Measurements from ENCODE around the gene CHGA. TPM values are rescaled to one million over a fixed set of nuclear protein-coding genes. Genes with fewer than 3 reads are reported as not detected.

Gene CHGA
- total and polyA plus RNA-seq, 4 donors = 0.05 TPM; not detected in 3

DNA sequence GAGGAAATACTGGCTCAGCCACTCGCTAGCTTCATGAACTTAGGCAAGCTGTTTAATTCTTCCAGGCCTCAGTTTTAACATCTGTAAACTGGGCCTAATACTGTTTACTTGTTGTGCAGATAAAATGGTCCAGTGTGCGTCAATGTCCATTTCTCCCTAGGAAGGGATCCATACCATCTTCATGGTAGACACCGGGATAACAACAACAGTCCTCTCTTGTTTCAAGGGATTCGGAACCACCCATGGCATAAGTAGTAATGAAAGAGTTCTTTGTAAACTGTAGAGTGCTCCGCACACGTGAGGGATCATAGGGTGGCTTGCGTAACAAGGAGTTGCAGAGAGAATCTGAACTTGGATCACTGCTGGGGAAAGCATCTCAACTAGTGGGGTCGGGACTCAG is 17.3 kb upstream of the CHGA start:
- Histone ChIP-seq H3K9me3 (ENCODE audit: control insufficient read depth in 4 of 4, low read length in 3 of 4) (no peaks in the 10 kb centered on the region), H3K27ac (ENCODE audit: low read depth in 1 of 2, low read length in 2 of 2) (no peak overlapping the region), H3K36me3 (ENCODE audit: control insufficient read depth in 4 of 4, insufficient read depth in 3 of 4, low read depth in 1 of 4, low read length in 3 of 4) (no peaks in the 10 kb centered on the region), H3K9ac (ENCODE audit: low read depth in 1 of 2, low read length in 2 of 2) (no peak overlapping the region), H3K4me3 (ENCODE audit: low read depth in 1 of 3, low read length in 3 of 3) (no peak overlapping the region), H3K4me1 (ENCODE audit: control insufficient read depth in 4 of 4, insufficient read depth in 4 of 4, low read length in 3 of 4) (no peaks in the 10 kb centered on the region), H3K27me3 (ENCODE audit: control insufficient read depth in 4 of 4, insufficient read depth in 4 of 4, low read length in 3 of 4) (peaks cover 0 to 4% (median 0%) of the 10 kb centered on the region in 4 donors)
- TF ChIP-seq, protein P1, sequence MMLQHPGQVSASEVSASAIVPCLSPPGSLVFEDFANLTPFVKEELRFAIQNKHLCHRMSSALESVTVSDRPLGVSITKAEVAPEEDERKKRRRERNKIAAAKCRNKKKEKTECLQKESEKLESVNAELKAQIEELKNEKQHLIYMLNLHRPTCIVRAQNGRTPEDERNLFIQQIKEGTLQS (IDR thresholded peaks at IDR 0.05) = no peak
- TF ChIP-seq, protein P2, sequence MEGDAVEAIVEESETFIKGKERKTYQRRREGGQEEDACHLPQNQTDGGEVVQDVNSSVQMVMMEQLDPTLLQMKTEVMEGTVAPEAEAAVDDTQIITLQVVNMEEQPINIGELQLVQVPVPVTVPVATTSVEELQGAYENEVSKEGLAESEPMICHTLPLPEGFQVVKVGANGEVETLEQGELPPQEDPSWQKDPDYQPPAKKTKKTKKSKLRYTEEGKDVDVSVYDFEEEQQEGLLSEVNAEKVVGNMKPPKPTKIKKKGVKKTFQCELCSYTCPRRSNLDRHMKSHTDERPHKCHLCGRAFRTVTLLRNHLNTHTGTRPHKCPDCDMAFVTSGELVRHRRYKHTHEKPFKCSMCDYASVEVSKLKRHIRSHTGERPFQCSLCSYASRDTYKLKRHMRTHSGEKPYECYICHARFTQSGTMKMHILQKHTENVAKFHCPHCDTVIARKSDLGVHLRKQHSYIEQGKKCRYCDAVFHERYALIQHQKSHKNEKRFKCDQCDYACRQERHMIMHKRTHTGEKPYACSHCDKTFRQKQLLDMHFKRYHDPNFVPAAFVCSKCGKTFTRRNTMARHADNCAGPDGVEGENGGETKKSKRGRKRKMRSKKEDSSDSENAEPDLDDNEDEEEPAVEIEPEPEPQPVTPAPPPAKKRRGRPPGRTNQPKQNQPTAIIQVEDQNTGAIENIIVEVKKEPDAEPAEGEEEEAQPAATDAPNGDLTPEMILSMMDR (IDR thresholded peaks at IDR 0.05; ENCODE audit: low read depth, low read length, missing input control) = no peak
- no peak for TF ChIP-seq YY1 (IDR thresholded peaks at IDR 0.05)
- no peak for TF ChIP-seq SP1 (IDR thresholded peaks at IDR 0.05)
- no peak for TF ChIP-seq TAF1 (conservative IDR thresholded peaks at IDR 0.05)
- DNase-seq (ENCODE audit: low spot score) = no peak
- 80% methylated on average over 8 of the region's 8 CpGs for WGBS

DNA sequence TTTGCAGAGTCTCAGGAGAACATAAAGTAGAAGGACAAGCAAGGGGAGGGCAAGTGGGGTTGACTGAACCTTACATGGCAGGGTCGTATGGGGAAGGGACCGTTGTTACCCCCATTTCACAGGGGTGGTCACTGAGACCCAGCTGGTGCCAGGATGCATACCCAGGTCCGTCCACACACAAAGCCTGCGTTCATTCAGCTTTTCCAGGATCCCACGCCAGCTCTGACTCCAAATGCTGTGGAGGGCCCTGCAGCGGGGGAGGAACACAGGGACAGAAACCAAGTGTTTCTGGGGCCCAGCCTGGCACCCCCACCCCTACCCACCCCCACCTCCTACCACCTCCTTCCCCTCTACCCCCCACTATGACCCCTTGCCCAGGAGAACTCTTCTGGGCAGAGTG is 16.5 kb upstream of the CHGA start:
- Histone ChIP-seq H3K27ac (ENCODE audit: low read depth in 1 of 2, low read length in 2 of 2) (no peak overlapping the region), H3K27me3 (ENCODE audit: control insufficient read depth in 4 of 4, insufficient read depth in 4 of 4, low read length in 3 of 4) (peaks cover 0 to 4% (median 0%) of the 10 kb centered on the region in 4 donors), H3K4me3 (ENCODE audit: low read depth in 1 of 3, low read length in 3 of 3) (no peak overlapping the region), H3K9ac (ENCODE audit: low read depth in 1 of 2, low read length in 2 of 2) (no peak overlapping the region), H3K36me3 (ENCODE audit: control insufficient read depth in 4 of 4, insufficient read depth in 3 of 4, low read depth in 1 of 4, low read length in 3 of 4) (no peaks in the 10 kb centered on the region), H3K9me3 (ENCODE audit: control insufficient read depth in 4 of 4, low read length in 3 of 4) (no peaks in the 10 kb centered on the region), H3K4me1 (ENCODE audit: control insufficient read depth in 4 of 4, insufficient read depth in 4 of 4, low read length in 3 of 4) (no peaks in the 10 kb centered on the region)
- WGBS = 81% methylated on average over 6 of the region's 6 CpGs
- TF ChIP-seq, protein P1 (IDR thresholded peaks at IDR 0.05) = no peak
- TF ChIP-seq GABPA (IDR thresholded peaks at IDR 0.05 in 1 of 2, conservative IDR thresholded peaks at IDR 0.05 in 1 of 2) (no peak), YY1 (IDR thresholded peaks at IDR 0.05) (no peak), TAF1 (conservative IDR thresholded peaks at IDR 0.05) (no peak), HNF4A (conservative IDR thresholded peaks at IDR 0.05) (no peak), FOXA1 (IDR thresholded peaks at IDR 0.05) (no peak), NR2F2 (IDR thresholded peaks at IDR 0.05) (no peak)
- TF ChIP-seq, protein P3, sequence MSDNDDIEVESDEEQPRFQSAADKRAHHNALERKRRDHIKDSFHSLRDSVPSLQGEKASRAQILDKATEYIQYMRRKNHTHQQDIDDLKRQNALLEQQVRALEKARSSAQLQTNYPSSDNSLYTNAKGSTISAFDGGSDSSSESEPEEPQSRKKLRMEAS (IDR thresholded peaks at IDR 0.05) = no peak
- TF ChIP-seq, protein P4, sequence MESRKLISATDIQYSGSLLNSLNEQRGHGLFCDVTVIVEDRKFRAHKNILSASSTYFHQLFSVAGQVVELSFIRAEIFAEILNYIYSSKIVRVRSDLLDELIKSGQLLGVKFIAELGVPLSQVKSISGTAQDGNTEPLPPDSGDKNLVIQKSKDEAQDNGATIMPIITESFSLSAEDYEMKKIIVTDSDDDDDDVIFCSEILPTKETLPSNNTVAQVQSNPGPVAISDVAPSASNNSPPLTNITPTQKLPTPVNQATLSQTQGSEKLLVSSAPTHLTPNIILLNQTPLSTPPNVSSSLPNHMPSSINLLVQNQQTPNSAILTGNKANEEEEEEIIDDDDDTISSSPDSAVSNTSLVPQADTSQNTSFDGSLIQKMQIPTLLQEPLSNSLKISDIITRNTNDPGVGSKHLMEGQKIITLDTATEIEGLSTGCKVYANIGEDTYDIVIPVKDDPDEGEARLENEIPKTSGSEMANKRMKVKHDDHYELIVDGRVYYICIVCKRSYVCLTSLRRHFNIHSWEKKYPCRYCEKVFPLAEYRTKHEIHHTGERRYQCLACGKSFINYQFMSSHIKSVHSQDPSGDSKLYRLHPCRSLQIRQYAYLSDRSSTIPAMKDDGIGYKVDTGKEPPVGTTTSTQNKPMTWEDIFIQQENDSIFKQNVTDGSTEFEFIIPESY (IDR thresholded peaks at IDR 0.05) = no peak
- no peak for DNase-seq (ENCODE audit: low spot score)

DNA sequence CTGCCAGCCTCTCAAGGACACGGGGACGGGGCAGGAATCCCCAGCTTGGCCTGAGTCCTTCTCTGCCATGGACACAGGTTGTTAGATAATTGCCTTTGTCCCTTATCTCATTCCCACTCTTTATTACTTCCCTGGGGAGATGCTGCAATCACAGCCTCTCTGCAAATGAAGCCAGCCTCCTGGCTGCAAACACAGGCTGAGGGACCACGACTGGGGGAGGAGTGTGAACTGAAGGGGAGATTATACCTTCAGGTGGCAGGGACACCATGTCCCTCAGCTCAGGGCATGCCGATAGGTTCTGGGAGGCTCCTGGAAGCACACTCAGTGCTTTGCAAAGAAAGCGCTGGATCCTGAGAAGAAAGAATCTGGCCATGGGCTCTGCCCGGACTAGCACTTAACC is 16.1 kb upstream of the CHGA start:
- no peak overlapping the region for H3K9ac ChIP-seq (ENCODE audit: low read depth in 1 of 2, low read length in 2 of 2)
- WGBS = 37% methylated on average over 6 of the region's 6 CpGs
- H3K27ac ChIP-seq (ENCODE audit: low read depth in 1 of 2, low read length in 2 of 2) = no peak overlapping the region
- no peaks in the 10 kb centered on the region for H3K9me3 ChIP-seq (ENCODE audit: control insufficient read depth in 4 of 4, low read length in 3 of 4)
- no peaks in the 10 kb centered on the region for H3K36me3 ChIP-seq (ENCODE audit: control insufficient read depth in 4 of 4, insufficient read depth in 3 of 4, low read depth in 1 of 4, low read length in 3 of 4)
- peaks cover 0 to 4% (median 0%) of the 10 kb centered on the region in 4 donors for H3K27me3 ChIP-seq (ENCODE audit: control insufficient read depth in 4 of 4, insufficient read depth in 4 of 4, low read length in 3 of 4)
- TF ChIP-seq, protein P4 (IDR thresholded peaks at IDR 0.05) = no peak
- no peaks in the 10 kb centered on the region for H3K4me1 ChIP-seq (ENCODE audit: control insufficient read depth in 4 of 4, insufficient read depth in 4 of 4, low read length in 3 of 4)
- no peak overlapping the region for H3K4me3 ChIP-seq (ENCODE audit: low read depth in 1 of 3, low read length in 3 of 3)
- DNase-seq (ENCODE audit: low spot score) = no peak

Measured in liver (tissue), 9 donors.